ENCODE results near the gene SPSB1.
A peak's percentile ranks its signal among the peaks of the same experiment; 100 is the strongest.

The SPSB1 gene

GRCh38 chr1:9278116-9278515, 14.6 kb upstream of the SPSB1 start:
- in situ Hi-C loops (cut with HindIII; ENCODE audit: low sequenced_read_pairs): no loop called here
- TF ChIP-seq CTCF (IDR thresholded peaks at IDR 0.05; ENCODE audit: low read depth, low read length): no peak
- DNase-seq (ENCODE audit: low read depth, low spot score): no peak
- no peak overlapping the region for H3K4me3 ChIP-seq (ENCODE audit: low read depth, low read length)

- DNase-seq (ENCODE audit: low read depth, low spot score): no peak
- in situ Hi-C loops (cut with HindIII; ENCODE audit: low sequenced_read_pairs): no loop called here
- no peak for TF ChIP-seq CTCF (IDR thresholded peaks at IDR 0.05; ENCODE audit: low read depth, low read length)
- no peak overlapping the region for H3K4me3 ChIP-seq (ENCODE audit: low read depth, low read length)
Observed at GRCh38 chr1:9278585-9279153, 14.0 kb upstream of the SPSB1 start.

- no peak overlapping the region for H3K4me3 ChIP-seq (ENCODE audit: low read depth, low read length)
- no peak for TF ChIP-seq CTCF (IDR thresholded peaks at IDR 0.05; ENCODE audit: low read depth, low read length)
- in situ Hi-C loops (cut with HindIII; ENCODE audit: low sequenced_read_pairs): no loop called here
- DNase-seq (ENCODE audit: low read depth, low spot score): peak; percentile 12
Observed at GRCh38 chr1:9279172-9279840, 13.4 kb upstream of the SPSB1 start.

GRCh38 chr1:9280015-9280860, 12.5 kb upstream of the SPSB1 start:
- no peak overlapping the region for H3K4me3 ChIP-seq (ENCODE audit: low read depth, low read length)
- TF ChIP-seq CTCF (IDR thresholded peaks at IDR 0.05; ENCODE audit: low read depth, low read length): peak; percentile 18
- peak; percentile 93 for DNase-seq (ENCODE audit: low read depth, low spot score)
- in situ Hi-C loops (cut with HindIII; ENCODE audit: low sequenced_read_pairs): no loop called here

GRCh38 chr1:9281071-9281827, 11.4 kb upstream of the SPSB1 start:
- in situ Hi-C loops (cut with HindIII; ENCODE audit: low sequenced_read_pairs): no loop called here
- no peak for TF ChIP-seq CTCF (IDR thresholded peaks at IDR 0.05; ENCODE audit: low read depth, low read length)
- DNase-seq (ENCODE audit: low read depth, low spot score): no peak
- H3K4me3 ChIP-seq (ENCODE audit: low read depth, low read length): no peak overlapping the region
